RWPE1 (cell line): ENCODE results near the gene TBC1D14.
A peak's percentile ranks its signal among the peaks of the same experiment; 100 is the strongest.

Experiments used
- CTCF ChIA-PET: fragments of 350-600 bp; sonication (Branson Sonifier 250); formaldehyde crosslinking; extraction: SDS; loops from one replicate; lab custom pipeline; 2021; lab: Yijun Ruan, JAX
- POLR2A ChIA-PET: fragments of 400-600 bp; formaldehyde crosslinking; extraction: SDS; loops from one replicate; lab custom pipeline; 2020; ENCODE audit warnings: antibody characterized with exemption; ENCODE audit not compliant: low non-redundant PET; lab: Yijun Ruan, JAX
- DNase-seq: peaks from one replicate; pipeline ENCODE4 v3.0.0; 2012; ENCODE audit warnings: low spot score
- H3K27ac ChIP-seq: fragments of 450-650 bp; 2 replicates; pipeline ENCODE4 v1.5.1; 2017
- TF ChIP-seq, protein P1 (sequence below): fragments of 450-650 bp; conservative IDR thresholded peaks from 2 replicates; pipeline ENCODE4 v1.5.1; 2017; ENCODE audit warnings: low read depth, mild to moderate bottlenecking

Gene TBC1D14

DNA sequence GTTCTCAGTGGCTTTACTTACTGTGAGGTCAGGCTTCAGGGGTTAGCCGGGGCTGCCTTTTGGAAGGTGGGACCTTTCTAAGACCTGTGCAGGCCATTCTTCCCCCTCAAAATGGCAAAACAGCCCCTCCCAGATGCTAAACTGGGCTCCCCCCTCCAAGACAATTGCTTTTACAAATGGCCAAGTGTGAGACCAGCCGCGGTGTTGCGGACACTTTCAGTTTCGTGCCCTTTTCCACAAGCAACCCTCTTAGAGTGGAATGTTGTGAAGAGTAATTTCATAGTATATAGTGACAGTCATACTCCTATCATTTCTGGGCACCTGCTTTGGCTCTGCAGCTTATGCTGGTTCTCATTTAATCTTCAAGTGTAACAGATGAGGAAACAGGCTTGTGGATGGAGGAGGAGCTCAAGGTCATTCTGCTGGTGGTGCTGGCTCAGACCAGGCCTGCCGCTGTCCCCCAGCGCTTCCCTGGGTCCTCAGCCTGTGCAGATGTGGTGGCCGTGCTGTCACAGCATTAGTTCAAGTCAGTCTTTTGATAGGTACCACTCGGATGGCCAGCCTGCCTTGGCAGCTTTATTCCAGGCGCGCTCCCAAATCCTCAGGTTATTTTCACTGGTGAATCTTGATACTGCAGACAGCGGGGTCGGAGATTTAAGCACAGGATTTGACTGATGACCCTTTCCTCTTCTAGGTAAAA is 78.5 kb downstream of the TBC1D14 start:
- CTCF ChIA-PET = interaction anchor here (0.6 to 1.4 kb wide), 2 partner anchors 14 to 21 kb away, joined by 3 to 7 read pairs; no protein-coding TSS in a partner anchor
- POLR2A ChIA-PET = interaction anchor here (0.8 kb wide), 1 partner anchor 79 kb away, joined by 3 read pairs; no protein-coding TSS in a partner anchor
- H3K27ac ChIP-seq = peak overlapping the region; percentile 96
- DNase-seq = no peak
- TF ChIP-seq, protein P1, sequence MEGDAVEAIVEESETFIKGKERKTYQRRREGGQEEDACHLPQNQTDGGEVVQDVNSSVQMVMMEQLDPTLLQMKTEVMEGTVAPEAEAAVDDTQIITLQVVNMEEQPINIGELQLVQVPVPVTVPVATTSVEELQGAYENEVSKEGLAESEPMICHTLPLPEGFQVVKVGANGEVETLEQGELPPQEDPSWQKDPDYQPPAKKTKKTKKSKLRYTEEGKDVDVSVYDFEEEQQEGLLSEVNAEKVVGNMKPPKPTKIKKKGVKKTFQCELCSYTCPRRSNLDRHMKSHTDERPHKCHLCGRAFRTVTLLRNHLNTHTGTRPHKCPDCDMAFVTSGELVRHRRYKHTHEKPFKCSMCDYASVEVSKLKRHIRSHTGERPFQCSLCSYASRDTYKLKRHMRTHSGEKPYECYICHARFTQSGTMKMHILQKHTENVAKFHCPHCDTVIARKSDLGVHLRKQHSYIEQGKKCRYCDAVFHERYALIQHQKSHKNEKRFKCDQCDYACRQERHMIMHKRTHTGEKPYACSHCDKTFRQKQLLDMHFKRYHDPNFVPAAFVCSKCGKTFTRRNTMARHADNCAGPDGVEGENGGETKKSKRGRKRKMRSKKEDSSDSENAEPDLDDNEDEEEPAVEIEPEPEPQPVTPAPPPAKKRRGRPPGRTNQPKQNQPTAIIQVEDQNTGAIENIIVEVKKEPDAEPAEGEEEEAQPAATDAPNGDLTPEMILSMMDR = no peak

GRCh38 chr4:6989331-6989923 is 79.8 kb downstream of the TBC1D14 start:
- peak overlapping the region; percentile 92 for H3K27ac ChIP-seq
- DNase-seq = no peak
- TF ChIP-seq, protein P1 = no peak
- ChIA-PET POLR2A (interaction anchor here (0.8 kb wide), 1 partner anchor 18 kb away, joined by 3 read pairs; no protein-coding TSS in a partner anchor), CTCF (no interaction called here)

DNA sequence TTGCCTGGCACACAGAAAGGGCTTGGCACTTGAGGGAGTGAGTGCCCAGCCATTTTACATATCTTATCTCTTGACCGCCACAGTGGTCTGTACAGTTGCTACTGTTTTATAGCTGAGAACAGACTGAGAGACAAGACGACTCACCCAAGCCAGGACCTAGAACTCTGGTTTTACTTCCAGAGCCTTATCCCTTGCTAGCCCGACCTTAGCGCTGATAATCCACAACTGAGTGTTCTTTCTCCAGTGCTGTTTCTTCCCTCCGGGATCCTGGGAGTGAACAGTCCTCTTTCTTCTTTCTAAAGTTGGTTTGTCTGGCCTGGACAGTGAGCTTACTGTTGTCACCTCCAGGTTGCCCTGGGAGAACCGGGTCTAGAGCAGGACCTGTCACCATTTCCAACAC is 81.0 kb downstream of the TBC1D14 start:
- TF ChIP-seq, protein P1 = no peak
- CTCF ChIA-PET = no interaction called here
- no peak for DNase-seq
- peak overlapping the region; percentile 92 for H3K27ac ChIP-seq
- POLR2A ChIA-PET = no interaction called here

DNA sequence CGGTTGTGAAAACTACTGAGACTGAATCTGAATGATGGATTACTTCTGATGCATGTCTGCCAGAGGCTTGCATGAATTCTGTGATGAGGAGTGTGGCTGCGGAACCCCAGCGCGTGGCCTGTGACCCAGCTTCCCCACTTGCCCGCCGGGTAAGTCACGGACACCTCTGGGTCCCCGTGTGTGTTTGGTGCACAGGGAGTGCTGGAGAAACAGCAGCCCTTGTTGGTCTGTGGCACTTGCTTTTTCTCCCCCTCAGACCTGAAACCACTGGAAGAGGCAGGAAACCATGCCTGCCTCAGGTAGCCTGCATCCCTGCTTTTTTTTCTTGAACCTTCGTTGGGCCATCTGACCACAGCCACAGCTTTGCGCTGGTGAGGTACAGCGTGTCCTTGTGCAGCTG is 81.6 kb downstream of the TBC1D14 start:
- TF ChIP-seq, protein P1 = no peak
- CTCF ChIA-PET = interaction anchor here (0.6 kb wide), 1 partner anchor 270 kb away, joined by 6 read pairs; no protein-coding TSS in a partner anchor
- no peak for DNase-seq
- POLR2A ChIA-PET = interaction anchor here (0.6 kb wide), 1 partner anchor 76 kb away, joined by 3 read pairs; no protein-coding TSS in a partner anchor
- peak overlapping the region; percentile 92 for H3K27ac ChIP-seq

- DNase-seq = peak; percentile 44
- ChIA-PET POLR2A (interaction anchor here (0.6 kb wide), 1 partner anchor 76 kb away, joined by 3 read pairs; no protein-coding TSS in a partner anchor), CTCF (no interaction called here)
- TF ChIP-seq, protein P1 = no peak
- H3K27ac ChIP-seq = peak overlapping the region; percentile 92
These were observed 82.3 kb downstream of the TBC1D14 start for GRCh38 chr4:6991771-6992557.
